Superior temporal gyrus (tissue), 1 donor: ENCODE measurements around the gene RNU1-2.
A peak's percentile ranks its signal among the peaks of the same experiment; 100 is the strongest.
"Not testable (repeated sequence)": the region's sequence is repeated elsewhere in the genome, so short reads cannot be mapped to it uniquely, and the experiment has no call there.

Experiments
- DNase-seq: peaks from one replicate; pipeline ENCODE4 v3.0.0-alpha.2; 2016; ENCODE audit errors: extremely low spot score

Gene RNU1-2

DNA sequence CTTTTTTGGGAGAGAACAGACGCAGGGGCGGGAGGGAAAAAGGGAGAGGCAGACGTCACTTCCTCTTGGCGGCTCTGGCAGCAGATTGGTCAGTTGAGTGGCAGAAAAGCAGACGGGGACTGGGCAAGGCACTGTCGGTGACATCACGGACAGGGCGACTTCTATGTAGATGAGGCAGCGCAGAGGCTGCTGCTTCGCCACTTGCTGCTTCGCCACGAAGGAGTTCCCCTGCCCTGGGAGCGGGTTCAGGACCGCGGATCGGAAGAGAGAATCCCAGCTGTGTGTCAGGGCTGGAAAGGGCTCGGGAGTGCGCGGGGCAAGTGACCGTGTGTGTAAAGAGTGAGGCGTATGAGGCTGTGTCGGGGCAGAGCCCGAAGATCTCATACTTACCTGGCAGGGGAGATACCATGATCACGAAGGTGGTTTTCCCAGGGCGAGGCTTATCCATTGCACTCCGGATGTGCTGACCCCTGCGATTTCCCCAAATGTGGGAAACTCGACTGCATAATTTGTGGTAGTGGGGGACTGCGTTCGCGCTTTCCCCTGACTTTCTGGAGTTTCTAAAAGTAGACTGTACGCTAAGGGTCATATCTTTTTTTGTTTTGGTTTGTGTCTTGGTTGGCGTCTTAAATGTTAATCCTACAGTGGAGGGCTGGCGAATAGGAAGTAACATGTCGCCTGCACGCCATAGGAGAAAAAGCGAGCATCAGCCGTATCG, at the start of gene RNU1-2:
RNU1-2 (plus strand) TSS at position 383 of the 718 bp plus-strand sequence.
- DNase-seq, result peak; percentile 90

DNA sequence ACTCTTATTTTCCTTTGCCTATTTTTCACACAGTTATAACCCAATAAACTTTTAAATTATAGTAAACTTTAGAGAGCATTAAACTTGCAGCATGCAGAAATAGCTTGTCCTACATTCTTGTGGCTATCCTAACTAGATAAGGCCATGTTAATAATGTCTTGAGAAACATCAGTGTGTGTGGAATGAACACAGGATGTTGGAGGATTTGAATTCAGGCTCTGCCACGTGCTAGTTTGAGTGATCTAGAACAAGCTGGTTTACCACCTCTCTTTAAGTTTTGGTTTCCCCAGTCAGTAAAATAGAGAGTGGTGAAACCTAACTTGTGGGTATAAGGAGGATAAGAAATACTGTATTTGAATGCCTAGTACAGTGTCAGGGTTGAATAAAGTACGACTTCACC, 39.6 kb upstream of the RNU1-2 start:
- DNase-seq, result not testable (repeated sequence)

DNA sequence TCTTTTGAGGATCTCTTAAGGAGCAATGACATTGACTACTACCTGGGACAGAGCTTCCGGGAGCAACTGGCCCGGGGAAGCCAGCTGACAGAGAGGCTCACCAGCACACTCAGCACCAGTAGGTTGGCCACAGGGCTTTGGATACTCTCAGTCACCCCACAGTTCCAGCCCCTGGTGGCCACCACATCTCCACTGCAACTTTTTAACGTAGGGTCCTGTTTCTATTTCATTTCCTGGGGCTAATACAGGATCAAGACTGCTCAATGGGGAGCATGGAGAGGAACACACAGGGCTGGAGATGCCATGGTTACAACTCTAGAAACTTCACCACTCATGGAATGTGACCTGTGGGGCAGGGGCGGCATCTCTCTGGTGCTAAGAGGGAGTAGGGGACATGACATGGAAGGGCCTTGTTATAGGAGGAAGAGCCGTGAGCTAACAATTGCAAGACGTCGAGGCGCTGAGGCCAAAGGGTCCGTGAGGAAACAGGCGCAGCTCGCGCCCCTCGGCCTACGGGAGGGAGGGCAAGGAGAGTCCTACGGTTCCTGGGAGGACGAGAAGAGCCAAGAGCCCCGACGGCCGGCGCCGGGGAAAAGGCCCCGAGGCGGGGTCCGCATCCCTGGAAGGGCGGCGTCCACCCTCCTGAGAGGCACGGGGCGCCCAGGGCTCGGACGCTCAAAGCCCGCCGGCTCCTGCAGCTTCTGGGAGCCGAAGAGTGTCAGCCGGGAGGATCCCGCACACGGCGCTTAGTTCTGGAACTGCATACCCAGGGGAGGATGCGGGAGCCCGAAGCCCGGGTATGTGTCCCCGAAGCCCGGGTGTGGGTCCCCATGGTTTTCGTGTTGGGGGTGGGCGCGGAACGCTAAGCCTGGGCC, 36.4 kb upstream of the RNU1-2 start:
- DNase-seq, result not testable (repeated sequence)

DNA sequence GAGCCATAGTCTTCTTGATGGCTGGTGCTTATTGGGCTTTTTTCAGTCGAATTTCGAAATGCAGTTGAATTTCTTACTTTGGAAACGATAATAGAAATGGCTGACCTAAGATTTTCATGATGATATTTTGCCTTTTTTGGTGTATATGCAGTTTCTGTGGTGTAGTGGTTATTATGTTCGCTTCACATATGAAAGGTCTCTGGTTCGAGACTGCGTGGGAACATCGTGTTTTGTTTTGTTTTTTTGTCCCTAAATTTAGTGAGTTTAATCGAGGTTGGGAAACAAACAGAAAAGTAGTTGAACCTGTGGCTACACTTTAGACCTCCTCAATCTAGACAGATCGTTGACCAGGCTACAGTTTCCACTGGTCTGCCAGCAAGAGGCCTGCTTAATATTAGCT, 35.7 kb upstream of the RNU1-2 start:
- not testable (repeated sequence) for DNase-seq

DNA sequence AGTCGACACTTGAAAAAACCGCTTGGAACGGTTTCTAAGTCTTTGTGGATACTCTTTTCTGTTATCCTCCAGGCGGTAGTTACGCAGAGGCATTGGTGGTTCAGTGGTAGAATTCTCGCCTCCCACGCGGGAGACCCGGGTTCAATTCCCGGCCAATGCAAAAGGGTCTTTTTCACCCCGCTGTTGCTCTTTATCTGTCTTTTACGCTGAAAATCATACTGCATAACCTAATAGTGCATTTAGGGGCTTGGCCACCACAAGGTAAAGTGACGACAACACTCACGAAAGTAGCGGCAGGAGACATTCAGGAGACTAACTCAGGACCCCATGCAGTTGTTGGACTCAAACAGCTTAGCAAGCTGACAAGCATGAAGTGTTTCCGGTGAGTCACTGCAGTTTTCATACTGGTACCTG, 33.9 kb upstream of the RNU1-2 start:
- not testable (repeated sequence) for DNase-seq

DNA sequence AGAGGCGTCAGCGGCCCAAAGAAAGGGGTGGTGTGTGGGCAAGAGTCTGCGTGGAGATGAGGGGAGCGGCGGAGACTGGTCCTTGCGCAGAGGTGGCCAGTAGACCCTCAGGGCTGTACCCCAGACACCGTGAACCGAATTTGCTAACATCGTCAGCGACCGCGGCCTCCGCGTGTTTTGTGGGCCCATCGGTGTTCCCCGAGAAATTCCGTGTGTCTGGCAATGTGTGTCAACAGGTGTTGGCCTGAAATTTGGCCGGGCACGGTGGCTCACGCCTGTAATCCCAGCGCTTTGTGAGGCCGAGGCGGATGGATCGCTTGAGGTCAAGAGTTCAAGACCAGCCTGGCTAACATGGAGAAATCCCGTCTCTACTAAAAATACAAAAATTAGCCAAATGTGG, 33.4 kb upstream of the RNU1-2 start:
- not testable (repeated sequence) for DNase-seq

DNA sequence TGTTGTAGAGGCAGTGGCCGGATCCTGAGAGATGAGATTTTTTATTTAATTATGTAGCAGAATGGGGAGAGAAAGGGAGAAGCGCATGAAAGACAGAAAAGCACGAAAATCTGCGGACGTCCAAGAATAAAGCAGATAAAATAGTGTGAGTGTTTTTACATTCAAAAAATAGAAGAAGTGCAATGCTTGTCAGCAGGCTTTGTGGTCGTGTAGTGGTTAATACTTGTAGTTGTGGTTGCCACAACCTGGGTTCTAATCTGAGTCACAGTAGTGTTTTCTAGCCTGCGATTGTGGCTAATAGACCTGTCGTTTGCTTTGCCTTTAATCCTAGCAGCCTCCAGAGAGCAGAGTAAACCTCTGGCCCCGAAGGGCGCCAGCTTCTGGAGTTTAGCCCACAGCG, 32.8 kb upstream of the RNU1-2 start:
- not testable (repeated sequence) for DNase-seq

DNA sequence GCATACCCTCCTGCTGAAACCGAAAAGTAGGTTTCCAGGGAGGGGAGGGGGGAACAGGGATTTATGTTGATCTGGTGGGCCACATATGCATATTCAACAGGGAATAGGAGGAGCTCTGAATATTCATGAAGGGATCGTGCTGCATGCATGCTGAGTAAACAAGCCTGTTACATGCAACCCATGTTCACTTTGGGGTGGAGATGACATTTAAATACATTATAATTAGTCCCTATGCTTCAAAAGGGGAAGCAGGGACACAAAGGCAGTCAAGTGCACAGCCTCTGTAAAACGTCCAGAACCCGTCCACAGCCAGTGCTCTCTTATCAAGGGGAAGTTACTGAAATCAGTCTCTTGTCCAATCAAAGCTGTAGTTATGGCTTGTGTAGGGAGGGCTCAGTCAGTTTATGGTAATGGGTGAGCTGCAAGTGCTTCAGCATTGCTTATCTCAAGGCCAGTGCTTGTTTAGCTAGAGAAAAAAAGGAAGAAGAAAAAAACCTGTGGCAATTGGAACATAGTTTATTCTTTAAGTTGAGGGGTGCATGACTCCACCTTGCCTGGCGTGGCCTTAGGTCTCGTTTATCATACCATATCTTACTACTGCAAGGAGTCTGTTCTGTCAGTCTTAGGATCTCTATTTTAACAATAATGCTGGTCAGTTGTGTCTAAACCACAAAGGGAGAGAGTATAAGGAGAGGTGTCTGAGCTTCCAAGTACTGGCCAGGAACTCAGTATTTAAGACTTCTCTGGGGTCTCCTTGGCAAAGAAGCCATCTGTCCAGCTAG, 28.7 kb upstream of the RNU1-2 start:
- DNase-seq, result not testable (repeated sequence)

DNA sequence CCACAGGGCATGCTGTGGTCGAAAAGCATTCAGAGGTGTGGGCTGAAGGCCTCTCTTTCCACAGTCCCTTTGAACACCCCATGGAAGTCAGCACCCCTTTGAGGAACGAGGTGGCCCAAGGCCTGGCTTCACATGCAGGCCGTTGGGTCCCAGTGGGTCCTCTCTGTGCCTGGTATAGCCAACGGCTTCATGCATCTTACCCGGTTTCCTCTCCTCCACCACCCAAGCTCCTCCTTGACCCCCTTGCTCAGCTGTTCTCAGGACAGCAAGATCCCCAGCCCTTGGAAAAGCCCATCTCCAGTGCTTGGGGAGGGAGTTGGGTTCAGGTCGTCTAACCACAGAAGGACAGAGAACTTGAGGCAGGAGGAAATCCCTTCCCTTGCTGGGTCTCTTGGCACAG, 27.0 kb upstream of the RNU1-2 start:
- not testable (repeated sequence) for DNase-seq

DNA sequence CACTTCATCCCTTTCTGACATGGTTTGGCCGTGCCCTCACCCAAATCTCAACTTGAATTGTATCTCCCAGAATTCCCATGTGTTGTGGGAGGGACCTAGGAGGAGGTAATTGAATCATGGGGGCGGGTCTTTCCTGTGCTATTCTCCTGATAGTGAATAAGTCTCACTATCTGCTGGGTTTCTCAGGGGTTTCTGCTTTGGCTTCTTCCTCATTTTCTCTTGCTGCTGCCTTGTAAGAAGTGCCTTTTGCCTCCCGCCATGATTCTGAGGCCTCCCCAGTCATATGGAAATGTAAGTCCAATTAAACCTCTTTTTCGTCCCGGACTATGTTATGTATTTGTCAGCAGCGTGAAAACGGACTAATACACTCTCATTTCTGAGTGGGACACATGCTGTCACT, 25.8 kb upstream of the RNU1-2 start:
- not testable (repeated sequence) for DNase-seq

DNA sequence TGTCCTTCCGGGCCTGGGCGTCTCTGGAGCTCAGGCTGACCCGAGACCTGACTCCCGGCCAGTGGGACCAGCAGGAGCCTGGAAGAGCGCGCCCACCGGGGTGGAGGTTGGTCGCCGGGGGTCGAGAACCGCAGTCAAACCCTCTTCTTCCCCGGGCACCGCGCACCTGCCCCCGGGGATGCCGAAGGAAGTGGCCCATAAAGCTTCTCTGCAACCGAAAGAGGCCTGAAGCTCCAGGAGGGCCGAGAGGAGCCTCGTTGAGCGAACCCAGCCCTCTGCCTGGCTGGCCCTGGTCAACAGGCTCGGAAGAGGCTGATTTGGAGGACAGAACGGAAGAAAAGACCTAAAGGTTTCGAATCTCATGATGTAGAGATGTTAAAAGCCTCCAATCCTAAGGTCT, 24.6 kb upstream of the RNU1-2 start:
- DNase-seq, result not testable (repeated sequence)

DNA sequence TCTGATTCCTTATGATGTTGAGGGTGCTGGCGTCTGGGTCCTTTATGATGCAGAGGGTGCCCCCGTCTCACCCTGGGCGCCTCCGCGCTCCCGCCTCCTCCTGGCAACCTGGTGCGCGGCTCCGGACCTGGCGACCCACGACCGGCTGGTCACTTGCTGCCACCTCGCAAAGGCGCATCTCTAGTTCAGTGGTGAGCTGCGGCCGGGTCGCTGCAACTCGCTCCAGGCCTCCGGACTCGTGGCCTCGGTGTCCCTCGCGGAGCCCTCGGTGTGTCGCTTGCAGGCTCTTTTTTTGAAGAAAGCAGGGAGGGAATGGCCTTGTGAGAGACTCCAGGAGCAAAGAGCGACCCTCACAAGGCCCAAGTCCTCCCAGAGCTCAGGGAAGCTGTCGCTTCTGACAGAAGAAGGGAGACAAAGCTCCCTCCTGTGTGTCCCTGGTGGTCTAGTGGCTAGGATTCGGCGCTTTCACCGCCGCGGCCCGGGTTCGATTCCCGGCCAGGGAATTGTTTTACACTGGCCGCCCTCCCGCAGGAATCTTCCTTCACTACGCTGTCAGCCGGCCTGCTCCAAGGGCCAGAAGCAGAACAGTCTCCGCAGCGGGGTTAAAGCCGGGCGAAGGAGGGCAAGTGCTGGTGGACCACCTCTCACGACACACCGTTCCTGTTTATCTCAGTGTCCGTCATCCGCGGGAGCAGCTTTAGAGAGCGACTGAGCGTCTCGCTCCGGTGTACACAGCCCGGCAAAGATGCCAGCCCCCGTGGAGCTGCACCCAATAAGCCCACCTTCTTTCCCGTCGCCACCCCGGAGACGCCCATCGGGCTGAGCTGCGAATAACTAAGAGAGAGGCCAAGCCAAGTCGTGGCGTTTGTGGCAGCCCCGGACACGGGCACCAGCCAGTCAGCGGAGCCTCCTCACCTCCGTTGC, 23.4 kb upstream of the RNU1-2 start:
- DNase-seq, result peak; percentile 64

DNA sequence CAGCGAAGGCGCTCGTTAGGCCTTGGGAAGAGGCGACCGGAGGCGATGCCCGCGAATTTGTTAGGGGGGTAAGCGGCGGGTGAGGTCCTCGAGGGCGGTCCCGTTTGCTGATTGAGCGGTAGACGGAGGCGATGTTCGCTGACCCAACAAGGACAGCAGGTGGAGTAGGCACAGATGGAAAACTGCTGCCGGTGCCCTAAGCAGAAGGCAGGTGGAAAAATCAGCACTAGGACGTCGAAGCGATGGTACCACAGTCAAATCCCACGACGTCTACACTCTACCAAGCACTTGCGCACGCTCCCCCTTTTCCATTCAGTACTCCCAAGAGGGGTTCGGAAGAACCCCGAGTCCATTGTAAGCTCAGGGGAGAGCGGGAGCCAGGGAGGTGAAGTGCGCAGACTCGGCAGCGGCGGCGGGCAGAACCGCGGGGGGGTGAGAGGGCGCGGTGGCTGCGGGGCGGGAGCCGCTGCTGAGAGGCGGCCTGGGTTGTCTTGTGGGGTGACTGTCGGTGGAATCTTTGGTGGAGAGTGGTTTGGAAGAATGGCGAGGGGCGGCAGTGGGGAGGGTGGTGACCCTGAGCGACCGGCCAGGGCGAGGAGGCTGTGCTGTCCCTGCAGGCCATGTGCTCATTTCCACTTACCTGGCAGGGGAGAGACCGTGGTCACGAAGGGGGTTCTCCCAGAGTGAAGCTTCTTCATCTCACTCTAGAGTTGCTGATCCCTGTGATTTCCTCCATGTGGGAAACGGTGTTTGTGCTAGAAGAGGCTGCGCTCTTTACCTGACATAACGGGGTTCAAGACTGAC, 22.5 kb upstream of the RNU1-2 start:
- DNase-seq, result peak; percentile 38

DNA sequence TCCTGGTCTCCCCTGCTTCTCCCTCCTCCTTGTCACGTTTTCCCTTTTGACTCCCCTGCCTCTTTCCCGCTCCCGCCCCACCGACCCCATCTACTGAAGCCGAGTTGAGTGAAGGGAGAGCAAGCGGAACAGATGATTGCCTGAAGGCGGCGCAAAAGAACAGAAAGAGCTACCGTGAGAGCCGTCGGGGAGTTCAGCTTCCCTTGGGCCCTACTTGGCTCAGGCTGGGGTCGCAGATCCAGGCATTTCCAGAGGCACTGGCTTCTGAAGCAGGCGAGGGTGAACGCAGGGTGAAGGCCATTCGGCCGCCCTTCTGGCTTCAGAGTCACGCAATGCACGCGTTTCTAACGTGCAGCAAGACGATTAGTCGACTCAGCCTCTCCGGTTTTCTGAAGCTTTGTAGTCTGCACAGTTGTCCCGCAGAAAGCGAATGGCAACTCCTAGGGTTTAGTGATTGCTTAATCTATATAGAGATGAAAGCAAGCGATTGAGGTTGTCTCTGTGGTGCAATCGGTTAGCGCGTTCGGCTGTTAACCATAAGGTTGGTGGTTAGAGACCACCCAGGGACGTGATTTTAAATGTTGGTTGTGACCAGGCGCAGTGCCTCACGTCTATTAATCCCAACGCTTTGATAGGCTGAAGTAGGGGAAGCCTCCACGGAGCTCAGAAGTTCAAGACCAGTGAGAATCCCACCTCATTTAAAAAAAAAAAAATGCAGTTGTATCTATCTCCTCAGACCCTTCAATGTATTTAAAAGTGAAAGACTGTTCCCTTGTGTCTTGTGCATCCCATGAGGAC, 20.6 kb upstream of the RNU1-2 start:
- DNase-seq, result peak; percentile 2

DNA sequence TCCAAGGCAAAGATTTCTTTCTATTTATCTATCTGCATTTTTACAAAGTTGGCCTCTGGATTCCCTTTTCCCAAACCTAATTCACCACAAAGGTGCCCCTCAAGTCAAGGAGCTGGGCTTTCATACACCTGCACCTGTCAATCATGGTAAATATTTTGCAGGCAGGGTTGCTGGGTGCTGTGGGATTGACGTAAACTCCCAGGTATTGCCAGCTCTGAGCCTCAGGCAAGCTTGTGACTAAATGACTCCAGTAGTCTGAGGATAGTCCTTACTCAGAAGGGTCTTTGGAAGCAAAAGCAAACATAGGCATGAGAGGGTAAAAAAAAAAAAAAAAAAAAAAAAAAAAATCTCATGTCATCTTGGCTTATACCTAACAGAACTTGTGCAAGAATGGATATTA, 14.0 kb upstream of the RNU1-2 start:
- not testable (repeated sequence) for DNase-seq

DNA sequence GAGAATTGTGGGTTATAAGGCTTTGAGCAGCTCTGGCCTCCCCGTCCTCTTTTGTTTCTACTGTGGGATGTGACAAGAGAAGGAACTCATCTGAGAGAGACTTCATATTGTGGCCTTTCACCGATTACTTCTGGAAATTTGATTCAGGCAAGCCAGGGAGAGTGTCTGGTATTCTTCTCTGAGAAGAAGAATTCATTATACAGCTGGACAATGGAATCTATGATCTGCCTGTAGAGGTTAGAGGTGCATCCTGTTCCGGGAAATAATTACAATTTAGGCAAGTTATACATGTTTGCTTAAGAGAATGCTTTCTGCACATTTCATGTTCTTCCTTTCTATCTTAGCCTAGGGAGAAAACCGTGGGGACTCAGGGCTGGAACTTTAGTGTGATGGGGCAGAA, 12.8 kb upstream of the RNU1-2 start:
- no peak for DNase-seq

DNA sequence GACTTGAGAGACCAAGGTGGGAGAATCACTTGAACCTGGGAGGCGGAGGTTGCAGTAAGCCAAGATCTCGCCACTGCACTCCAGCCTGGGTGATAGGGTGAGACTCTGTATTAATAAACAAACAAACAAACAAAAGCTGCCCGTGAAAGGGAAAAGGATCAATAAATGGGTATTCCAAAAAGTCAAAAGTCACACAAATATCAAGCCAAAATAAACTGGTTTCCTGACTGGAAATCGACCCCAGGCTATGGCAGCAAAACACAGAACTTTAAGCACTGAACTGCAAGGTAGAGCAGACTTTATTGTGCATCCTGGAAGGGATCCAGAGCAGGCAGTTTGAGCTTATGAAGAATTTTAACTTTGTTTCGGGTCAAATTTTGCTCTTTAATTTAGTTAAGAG, 11.3 kb upstream of the RNU1-2 start:
- not testable (repeated sequence) for DNase-seq

DNA sequence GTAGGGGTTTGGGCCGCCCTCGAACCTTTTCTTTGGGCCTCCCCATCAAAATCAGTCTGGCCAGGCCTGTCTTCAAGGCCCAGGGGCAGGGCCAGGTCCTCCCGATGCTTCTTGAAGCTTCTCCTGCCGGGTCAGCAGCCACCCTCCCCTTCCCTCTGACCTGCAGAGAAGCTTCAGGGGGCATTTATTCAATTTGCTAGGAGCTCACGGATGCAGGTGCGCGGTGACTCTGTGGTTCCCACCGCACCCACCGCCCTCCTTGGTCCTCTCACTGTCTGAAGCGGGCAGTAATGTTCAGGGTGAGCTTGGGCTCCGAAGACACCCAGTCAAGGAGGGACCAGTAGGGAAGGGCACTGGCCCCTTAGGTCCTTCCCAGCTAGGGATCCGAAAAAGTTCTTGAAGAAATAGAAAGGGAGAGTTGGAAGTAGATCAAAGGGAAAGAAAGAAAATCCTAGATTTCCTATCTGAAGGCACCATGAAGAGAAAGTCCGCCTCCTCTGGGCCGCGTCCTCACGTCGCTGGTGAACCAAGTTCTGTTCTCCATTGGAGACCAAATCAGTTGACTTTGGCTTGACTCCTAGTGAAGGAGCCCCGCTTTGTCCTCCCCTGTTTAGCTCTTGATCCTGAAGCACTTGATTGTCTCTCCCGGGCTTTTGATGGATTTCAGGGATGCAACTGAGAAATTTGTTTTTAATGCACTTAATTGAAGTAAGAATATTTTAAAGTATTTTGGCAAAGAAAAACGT, 8.7 kb upstream of the RNU1-2 start:
- no peak for DNase-seq
